NB4 (cell line): ENCODE results near the gene METTL25.

Experiments used
- DNase-seq: peaks from one replicate; pipeline ENCODE4 v3.0.0; 2010; ENCODE audit warnings: low read depth
- H3K4me3 ChIP-seq: one replicate; pipeline ENCODE4 v1.5.1; 2011; ENCODE audit warnings: mild to moderate bottlenecking, low read depth, low read length, moderate library complexity
- CTCF ChIP-seq: IDR thresholded peaks from one replicate; pipeline ENCODE4 v1.5.1; 2012; ENCODE audit warnings: low read depth, low read length
- MYC ChIP-seq: IDR thresholded peaks from 2 replicates; pipeline ENCODE4 v1.6.1; 2011; ENCODE audit warnings: low read depth, low read length
- POLR2A ChIP-seq: IDR thresholded peaks from 2 replicates; pipeline ENCODE4 v1.6.1; 2011; ENCODE audit warnings: mild to moderate bottlenecking; ENCODE audit not compliant: insufficient read length; ENCODE audit errors: extremely low read depth
- TF ChIP-seq, protein P1 (sequence below): IDR thresholded peaks from 2 replicates; pipeline ENCODE4 v1.6.1; 2011; ENCODE audit warnings: low read depth, low read length

METTL25 gene

GRCh38 chr12:82436354-82436753, 78.0 kb downstream of the METTL25 start:
- no peak for DNase-seq
- TF ChIP-seq POLR2A: no peak
- TF ChIP-seq, protein P1, sequence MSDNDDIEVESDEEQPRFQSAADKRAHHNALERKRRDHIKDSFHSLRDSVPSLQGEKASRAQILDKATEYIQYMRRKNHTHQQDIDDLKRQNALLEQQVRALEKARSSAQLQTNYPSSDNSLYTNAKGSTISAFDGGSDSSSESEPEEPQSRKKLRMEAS: no peak
- no peak for TF ChIP-seq MYC
- no peak overlapping the region for H3K4me3 ChIP-seq

DNA sequence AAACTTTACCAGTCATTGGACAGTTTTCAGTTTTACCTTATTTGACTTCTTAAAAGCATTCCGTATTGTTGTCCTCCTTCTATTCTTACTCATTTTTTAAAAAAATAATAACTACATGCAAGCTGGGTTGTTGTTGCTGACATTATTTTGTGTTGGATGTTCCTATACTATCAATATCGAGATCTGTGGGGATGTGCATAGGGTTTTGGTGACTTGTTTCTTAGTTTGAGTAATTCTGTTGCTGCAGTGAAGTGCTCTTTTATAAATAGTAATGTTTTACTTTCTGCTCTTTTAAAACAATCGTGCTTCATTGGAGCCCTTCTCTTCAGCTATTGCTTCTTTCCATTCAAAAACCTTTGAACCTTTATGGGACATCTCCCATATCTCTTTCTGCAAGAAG, 79.4 kb downstream of the METTL25 start:
- no peak for TF ChIP-seq POLR2A
- TF ChIP-seq CTCF: no peak
- TF ChIP-seq, protein P1: no peak
- no peak for TF ChIP-seq MYC
- H3K4me3 ChIP-seq: no peak overlapping the region
- no peak for DNase-seq

- no peak for DNase-seq
- TF ChIP-seq POLR2A (no peak), MYC (no peak), CTCF (no peak)
- TF ChIP-seq, protein P1: no peak
- no peak overlapping the region for H3K4me3 ChIP-seq
Measured at GRCh38 chr12:82438356-82438755, 80.0 kb downstream of the METTL25 start.

GRCh38 chr12:82440885-82441284, 82.6 kb downstream of the METTL25 start:
- no peak for DNase-seq
- TF ChIP-seq, protein P1: no peak
- TF ChIP-seq POLR2A (no peak), CTCF (no peak), MYC (no peak)
- no peak overlapping the region for H3K4me3 ChIP-seq

DNA sequence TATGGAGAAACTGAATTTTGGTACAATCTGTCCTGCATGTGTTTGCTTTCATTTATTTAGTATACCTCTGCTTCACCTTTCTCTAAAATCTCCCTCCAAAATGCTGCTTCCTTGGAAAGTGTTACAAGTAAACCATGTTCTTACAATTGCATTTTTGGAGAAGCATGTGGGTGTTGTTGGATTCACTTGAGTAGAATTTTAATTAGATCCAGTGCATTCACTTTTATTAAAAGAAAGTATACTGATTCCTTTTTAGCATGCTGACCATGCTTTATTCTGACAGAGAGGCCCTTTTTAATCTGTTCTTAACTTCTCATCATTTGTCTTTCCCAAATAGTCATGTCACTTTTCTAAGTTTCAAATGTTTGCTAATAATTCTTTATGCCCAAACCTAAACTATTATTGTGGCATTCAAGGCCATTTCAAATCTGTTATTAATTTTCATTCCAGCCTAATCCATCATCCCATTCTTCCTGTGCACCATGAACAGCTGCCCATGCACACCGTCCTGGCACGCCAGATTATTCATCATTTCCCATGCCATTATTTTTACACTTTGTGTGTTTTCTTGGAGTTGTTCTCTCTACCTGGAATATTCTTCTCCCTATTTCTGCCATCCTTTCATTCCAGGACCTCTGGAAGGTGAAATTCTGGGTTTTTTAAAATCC, 90.7 kb downstream of the METTL25 start:
- TF ChIP-seq MYC (no peak), POLR2A (no peak), CTCF (no peak)
- TF ChIP-seq, protein P1: no peak
- no peak for DNase-seq
- no peak overlapping the region for H3K4me3 ChIP-seq

- no peak overlapping the region for H3K4me3 ChIP-seq
- no peak for TF ChIP-seq CTCF
- no peak for TF ChIP-seq POLR2A
- TF ChIP-seq, protein P1: no peak
- TF ChIP-seq MYC: no peak
- DNase-seq: no peak
Measured at GRCh38 chr12:82456633-82457032, 98.3 kb downstream of the METTL25 start.
